COLO829 (cell line): Measurements from ENCODE around the gene ROBO1.

Experiments used
- DNase-seq: peaks from one replicate; pipeline ENCODE4 v3.0.0; 2012; ENCODE audit warnings: low spot score

The ROBO1 gene

GRCh38 chr3:79162653-79163052 is 605.1 kb downstream of the ROBO1 start:
- DNase-seq = no peak

GRCh38 chr3:79161941-79162340 is 605.9 kb downstream of the ROBO1 start:
- no peak for DNase-seq

GRCh38 chr3:79160421-79160820 is 607.4 kb downstream of the ROBO1 start:
- DNase-seq = no peak

- no peak for DNase-seq
Measured at GRCh38 chr3:79159736-79160135, 608.1 kb downstream of the ROBO1 start.

- DNase-seq = no peak
Measured at GRCh38 chr3:79157191-79157590, 610.6 kb downstream of the ROBO1 start.

- no peak for DNase-seq
Measured at GRCh38 chr3:79154865-79155264, 612.9 kb downstream of the ROBO1 start.

GRCh38 chr3:79148786-79149185 is 619.0 kb downstream of the ROBO1 start:
- DNase-seq = no peak

- no peak for DNase-seq
Measured at GRCh38 chr3:79146024-79146423, 621.8 kb downstream of the ROBO1 start.

GRCh38 chr3:79140708-79141107 is 627.1 kb downstream of the ROBO1 start:
- DNase-seq = no peak

GRCh38 chr3:79139395-79140068 is 628.3 kb downstream of the ROBO1 start:
- DNase-seq = no peak

GRCh38 chr3:79125313-79125984 is 642.3 kb downstream of the ROBO1 start:
- no peak for DNase-seq

- no peak for DNase-seq
Measured at GRCh38 chr3:79115458-79115857, 652.3 kb downstream of the ROBO1 start.

- DNase-seq = no peak
Measured at GRCh38 chr3:79113876-79114275, 653.9 kb downstream of the ROBO1 start.

- DNase-seq = no peak
Measured at GRCh38 chr3:79111375-79112052, 656.3 kb downstream of the ROBO1 start.

GRCh38 chr3:79109754-79110153 is 658.0 kb downstream of the ROBO1 start:
- no peak for DNase-seq

GRCh38 chr3:79103307-79103706 is 664.5 kb downstream of the ROBO1 start:
- no peak for DNase-seq

- no peak for DNase-seq
Measured at GRCh38 chr3:79097964-79098660, 669.7 kb downstream of the ROBO1 start.

GRCh38 chr3:79094654-79095053 is 673.1 kb downstream of the ROBO1 start:
- no peak for DNase-seq

GRCh38 chr3:79086514-79086913 is 681.3 kb downstream of the ROBO1 start:
- peak; percentile 63 for DNase-seq

GRCh38 chr3:79085171-79085570 is 682.6 kb downstream of the ROBO1 start:
- DNase-seq = no peak

- peak; percentile 74 for DNase-seq
Measured at GRCh38 chr3:79081335-79081734, 686.5 kb downstream of the ROBO1 start.

- DNase-seq = no peak
Measured at GRCh38 chr3:79074558-79074957, 693.2 kb downstream of the ROBO1 start.

GRCh38 chr3:79067734-79068133 is 700.1 kb downstream of the ROBO1 start:
- no peak for DNase-seq
